ENCODE measurements around the gene AMOTL1.

The AMOTL1 gene

DNA sequence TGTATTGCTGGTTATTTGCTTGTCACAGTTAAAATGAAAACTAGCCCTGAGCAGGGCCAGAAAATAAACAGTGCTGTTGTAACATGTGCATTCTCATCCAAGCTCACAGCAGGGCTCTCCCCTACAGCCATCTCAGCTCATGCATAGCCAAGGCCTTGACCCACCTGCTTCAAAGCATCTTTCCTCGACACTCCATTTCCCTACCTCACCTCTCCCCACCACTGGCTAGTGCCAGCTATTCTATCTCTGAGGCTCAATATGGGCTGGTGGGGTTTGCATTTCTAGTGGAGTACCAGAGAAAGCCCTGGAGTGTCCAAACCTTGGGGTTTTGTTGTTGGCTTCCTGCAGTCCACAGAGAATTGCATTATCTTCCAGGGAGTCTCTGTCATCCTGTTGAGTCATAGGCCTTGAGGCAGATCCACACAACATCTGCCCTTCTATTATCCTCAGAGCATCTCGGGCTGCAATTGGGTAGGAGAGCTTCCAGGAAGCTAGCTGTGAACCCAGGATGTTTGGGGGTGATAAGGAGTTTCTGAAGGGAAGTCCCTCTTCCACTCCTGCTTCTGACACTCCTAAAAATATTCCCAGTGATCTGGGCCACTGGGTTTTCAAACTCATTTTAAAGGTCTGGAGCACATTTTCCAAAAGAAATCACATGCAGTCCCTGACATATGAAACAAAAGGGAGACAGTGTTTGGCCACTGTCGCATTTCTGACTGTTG lies 36.1 kb upstream of the AMOTL1 start:
- TF ChIP-seq TAF1 (IDR thresholded peaks at IDR 0.05; ENCODE audit: low read depth) (no peak), ZBTB7A (IDR thresholded peaks at IDR 0.05; ENCODE audit: low read depth) (no peak), CEBPB (IDR thresholded peaks at IDR 0.05) (no peak), CREB1 (IDR thresholded peaks at IDR 0.05; ENCODE audit: low read depth) (no peak), TCF12 (IDR thresholded peaks at IDR 0.05; ENCODE audit: low read depth) (no peak), RAD21 (IDR thresholded peaks at IDR 0.05; ENCODE audit: low read depth) (no peak), TEAD4 (IDR thresholded peaks at IDR 0.05) (no peak), FOXM1 (IDR thresholded peaks at IDR 0.05; ENCODE audit: borderline replicate concordance, low read depth) (no peak), YY1 (IDR thresholded peaks at IDR 0.05; ENCODE audit: low read depth) (no peak), EGR1 (IDR thresholded peaks at IDR 0.05) (no peak), EP300 (IDR thresholded peaks at IDR 0.05; ENCODE audit: borderline replicate concordance) (no peak), NFIC (IDR thresholded peaks at IDR 0.05) (no peak)
- TF ChIP-seq, protein P1, sequence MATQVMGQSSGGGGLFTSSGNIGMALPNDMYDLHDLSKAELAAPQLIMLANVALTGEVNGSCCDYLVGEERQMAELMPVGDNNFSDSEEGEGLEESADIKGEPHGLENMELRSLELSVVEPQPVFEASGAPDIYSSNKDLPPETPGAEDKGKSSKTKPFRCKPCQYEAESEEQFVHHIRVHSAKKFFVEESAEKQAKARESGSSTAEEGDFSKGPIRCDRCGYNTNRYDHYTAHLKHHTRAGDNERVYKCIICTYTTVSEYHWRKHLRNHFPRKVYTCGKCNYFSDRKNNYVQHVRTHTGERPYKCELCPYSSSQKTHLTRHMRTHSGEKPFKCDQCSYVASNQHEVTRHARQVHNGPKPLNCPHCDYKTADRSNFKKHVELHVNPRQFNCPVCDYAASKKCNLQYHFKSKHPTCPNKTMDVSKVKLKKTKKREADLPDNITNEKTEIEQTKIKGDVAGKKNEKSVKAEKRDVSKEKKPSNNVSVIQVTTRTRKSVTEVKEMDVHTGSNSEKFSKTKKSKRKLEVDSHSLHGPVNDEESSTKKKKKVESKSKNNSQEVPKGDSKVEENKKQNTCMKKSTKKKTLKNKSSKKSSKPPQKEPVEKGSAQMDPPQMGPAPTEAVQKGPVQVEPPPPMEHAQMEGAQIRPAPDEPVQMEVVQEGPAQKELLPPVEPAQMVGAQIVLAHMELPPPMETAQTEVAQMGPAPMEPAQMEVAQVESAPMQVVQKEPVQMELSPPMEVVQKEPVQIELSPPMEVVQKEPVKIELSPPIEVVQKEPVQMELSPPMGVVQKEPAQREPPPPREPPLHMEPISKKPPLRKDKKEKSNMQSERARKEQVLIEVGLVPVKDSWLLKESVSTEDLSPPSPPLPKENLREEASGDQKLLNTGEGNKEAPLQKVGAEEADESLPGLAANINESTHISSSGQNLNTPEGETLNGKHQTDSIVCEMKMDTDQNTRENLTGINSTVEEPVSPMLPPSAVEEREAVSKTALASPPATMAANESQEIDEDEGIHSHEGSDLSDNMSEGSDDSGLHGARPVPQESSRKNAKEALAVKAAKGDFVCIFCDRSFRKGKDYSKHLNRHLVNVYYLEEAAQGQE (IDR thresholded peaks at IDR 0.05; ENCODE audit: low read depth) = no peak
- TF ChIP-seq, protein P2, sequence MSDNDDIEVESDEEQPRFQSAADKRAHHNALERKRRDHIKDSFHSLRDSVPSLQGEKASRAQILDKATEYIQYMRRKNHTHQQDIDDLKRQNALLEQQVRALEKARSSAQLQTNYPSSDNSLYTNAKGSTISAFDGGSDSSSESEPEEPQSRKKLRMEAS (IDR thresholded peaks at IDR 0.05) = no peak
- TF ChIP-seq, protein P3, sequence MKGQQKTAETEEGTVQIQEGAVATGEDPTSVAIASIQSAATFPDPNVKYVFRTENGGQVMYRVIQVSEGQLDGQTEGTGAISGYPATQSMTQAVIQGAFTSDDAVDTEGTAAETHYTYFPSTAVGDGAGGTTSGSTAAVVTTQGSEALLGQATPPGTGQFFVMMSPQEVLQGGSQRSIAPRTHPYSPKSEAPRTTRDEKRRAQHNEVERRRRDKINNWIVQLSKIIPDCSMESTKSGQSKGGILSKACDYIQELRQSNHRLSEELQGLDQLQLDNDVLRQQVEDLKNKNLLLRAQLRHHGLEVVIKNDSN (IDR thresholded peaks at IDR 0.05) = no peak

DNA sequence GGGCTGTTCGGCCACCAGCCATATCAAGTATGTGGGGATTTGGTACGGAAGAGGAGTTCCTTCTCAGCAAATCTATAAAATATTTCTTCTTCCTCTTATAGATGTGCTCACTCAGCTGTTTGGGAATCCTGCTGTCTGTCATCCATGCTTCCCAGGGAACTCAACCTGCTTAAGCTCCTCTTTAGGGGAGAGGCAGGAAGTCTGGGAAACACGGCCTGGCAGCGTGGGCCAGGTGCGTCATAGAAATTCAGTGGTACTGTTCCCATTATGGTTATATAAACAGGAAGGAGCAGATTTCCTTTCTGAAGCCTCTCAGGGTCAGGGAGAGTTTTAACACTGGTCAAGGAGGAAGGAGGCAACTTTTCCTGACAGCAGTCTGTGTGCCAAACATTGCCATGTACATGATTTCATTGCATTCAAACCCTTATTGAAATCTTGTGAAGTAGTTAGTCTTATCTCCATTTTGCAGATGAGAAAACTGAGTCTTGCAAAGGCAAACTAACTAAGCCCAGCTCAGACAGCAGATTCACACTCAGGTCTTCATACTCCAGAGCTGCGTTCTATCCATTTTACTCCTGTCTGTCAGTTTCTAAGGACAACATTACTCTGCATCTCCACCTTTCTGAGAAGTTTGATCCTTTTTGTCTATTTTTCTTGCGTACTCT lies 35.4 kb upstream of the AMOTL1 start:
- TF ChIP-seq EP300 (IDR thresholded peaks at IDR 0.05; ENCODE audit: borderline replicate concordance) = no peak
- no peak for TF ChIP-seq TCF12 (IDR thresholded peaks at IDR 0.05; ENCODE audit: low read depth)
- TF ChIP-seq CEBPB (IDR thresholded peaks at IDR 0.05) = no peak
- TF ChIP-seq, protein P2 (IDR thresholded peaks at IDR 0.05) = no peak
- TF ChIP-seq, protein P3 (IDR thresholded peaks at IDR 0.05) = no peak
- TF ChIP-seq TEAD4 (IDR thresholded peaks at IDR 0.05) = no peak
- TF ChIP-seq FOXM1 (IDR thresholded peaks at IDR 0.05; ENCODE audit: borderline replicate concordance, low read depth) = no peak

DNA sequence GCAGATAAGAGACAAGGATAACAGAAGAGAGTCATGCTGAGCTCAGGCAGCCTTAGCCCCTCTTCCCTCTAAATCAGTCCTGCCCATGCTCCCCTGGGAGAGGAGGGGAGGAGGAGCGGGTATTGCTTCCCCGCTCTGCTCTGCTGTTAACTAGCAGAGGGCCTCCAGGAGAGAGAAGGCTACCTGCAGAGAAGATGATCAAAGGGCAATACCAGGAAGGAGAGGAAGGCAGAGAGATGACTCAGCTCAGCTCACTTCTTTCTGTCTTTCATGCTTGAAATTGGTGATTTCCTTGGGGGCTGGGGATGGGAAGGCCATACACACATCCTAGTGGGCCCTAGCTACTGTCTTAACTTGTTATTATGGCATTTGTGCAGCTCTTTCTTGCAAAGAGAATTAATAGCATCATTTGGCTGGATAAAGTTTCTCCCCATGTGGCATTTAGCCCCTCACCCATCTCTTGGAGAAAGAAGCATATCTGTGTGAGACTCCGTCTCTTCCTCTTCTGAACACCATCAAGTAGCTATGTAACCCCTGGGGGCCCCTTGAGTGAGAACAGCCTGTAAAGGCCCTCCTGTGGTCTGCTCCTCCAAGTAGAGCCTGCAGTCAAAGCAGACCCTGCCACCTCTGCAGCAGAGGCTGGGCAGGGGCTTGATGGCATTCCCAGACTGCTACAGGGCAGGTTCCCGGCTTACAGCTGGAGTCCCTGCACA lies 33.4 kb upstream of the AMOTL1 start:
- TF ChIP-seq, protein P2 (IDR thresholded peaks at IDR 0.05) = no peak
- TF ChIP-seq EP300 (IDR thresholded peaks at IDR 0.05; ENCODE audit: borderline replicate concordance) (no peak), CEBPB (IDR thresholded peaks at IDR 0.05) (no peak), FOXM1 (IDR thresholded peaks at IDR 0.05; ENCODE audit: borderline replicate concordance, low read depth) (no peak), YY1 (IDR thresholded peaks at IDR 0.05; ENCODE audit: low read depth) (no peak), EGR1 (IDR thresholded peaks at IDR 0.05) (no peak), TCF12 (IDR thresholded peaks at IDR 0.05; ENCODE audit: low read depth) (no peak)

GRCh38 chr11:94735907-94736306 lies 32.2 kb upstream of the AMOTL1 start:
- TF ChIP-seq, protein P2 (IDR thresholded peaks at IDR 0.05) = no peak
- TF ChIP-seq ZBTB7A (IDR thresholded peaks at IDR 0.05; ENCODE audit: low read depth) = no peak
- TF ChIP-seq TEAD4 (IDR thresholded peaks at IDR 0.05) = no peak

DNA sequence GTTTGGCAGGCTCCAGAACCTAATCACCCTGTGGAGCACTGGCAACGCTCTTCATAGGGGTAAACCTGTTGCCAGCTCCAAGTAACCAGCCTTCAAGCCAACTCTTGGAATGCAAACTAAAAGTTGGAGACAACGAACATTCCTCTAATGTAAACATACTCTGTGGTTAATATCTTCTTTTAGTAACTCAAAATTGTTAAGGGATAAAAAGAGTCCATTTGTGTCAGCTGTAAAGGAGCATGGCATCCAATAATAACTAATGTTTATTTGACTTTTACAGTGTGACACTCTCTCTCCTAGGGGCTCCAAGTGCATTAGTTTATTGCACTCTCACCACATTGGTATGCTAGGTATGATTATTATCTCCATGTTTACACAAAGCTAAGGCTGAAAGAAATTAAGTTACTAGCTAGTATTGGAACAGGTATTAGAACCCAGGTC lies 31.0 kb upstream of the AMOTL1 start:
- TF ChIP-seq EP300 (IDR thresholded peaks at IDR 0.05; ENCODE audit: borderline replicate concordance) (peak; percentile 60; the same call in 1 of the 2 replicates), TAF1 (IDR thresholded peaks at IDR 0.05; ENCODE audit: low read depth) (no peak), TCF12 (IDR thresholded peaks at IDR 0.05; ENCODE audit: low read depth) (peak; percentile 34; the same call in 1 of the 2 replicates), TEAD4 (IDR thresholded peaks at IDR 0.05) (peak; percentile 90), NFIC (IDR thresholded peaks at IDR 0.05) (peak; percentile 59; the same call in 1 of the 2 replicates)
- TF ChIP-seq, protein P1 (IDR thresholded peaks at IDR 0.05; ENCODE audit: low read depth) = no peak
- TF ChIP-seq, protein P2 (IDR thresholded peaks at IDR 0.05) = no peak
